IPS-NIHi7 (cell line): ENCODE data around the gene UXS1.
"Not testable (repeated sequence)": the region's sequence is repeated elsewhere in the genome, so short reads cannot be mapped to it uniquely, and the experiment has no call there.

Experiments used
- DNase-seq: peaks from one replicate; pipeline ENCODE4 v3.0.0; 2012; ENCODE audit warnings: mixed read lengths; ENCODE audit errors: extremely low spot score

UXS1 gene

GRCh38 chr2:106193977-106194778 is at the start of gene UXS1:
TSS of gene UXS1 (minus strand) at chr2:106194301. CDS start at chr2:106194241, 60 bp downstream.
- peak; percentile 97 for DNase-seq

- DNase-seq = not testable (repeated sequence)
Observed at GRCh38 chr2:106239491-106239890, 45.4 kb upstream of the UXS1 start.

GRCh38 chr2:106235392-106235791 is 41.3 kb upstream of the UXS1 start:
- not testable (repeated sequence) for DNase-seq

GRCh38 chr2:106233350-106233706 is 39.2 kb upstream of the UXS1 start:
- no peak for DNase-seq

GRCh38 chr2:106232638-106233349 is 38.7 kb upstream of the UXS1 start:
- no peak for DNase-seq

GRCh38 chr2:106223347-106223746 is 29.2 kb upstream of the UXS1 start:
- DNase-seq = peak; percentile 18

GRCh38 chr2:106222057-106222456 is 28.0 kb upstream of the UXS1 start:
- not testable (repeated sequence) for DNase-seq

- no peak for DNase-seq
Observed at GRCh38 chr2:106219813-106220212, 25.7 kb upstream of the UXS1 start.

GRCh38 chr2:106219157-106219556 is 25.1 kb upstream of the UXS1 start:
- DNase-seq = not testable (repeated sequence)

- DNase-seq = no peak
Observed at GRCh38 chr2:106208874-106209273, 14.8 kb upstream of the UXS1 start.

GRCh38 chr2:106208399-106208798 is 14.3 kb upstream of the UXS1 start:
- DNase-seq = no peak

- no peak for DNase-seq
Observed at GRCh38 chr2:106207246-106207645, 13.1 kb upstream of the UXS1 start.

- no peak for DNase-seq
Observed at GRCh38 chr2:106205488-106205887, 11.4 kb upstream of the UXS1 start.

- not testable (repeated sequence) for DNase-seq
Observed at GRCh38 chr2:106204551-106204950, 10.4 kb upstream of the UXS1 start.

GRCh38 chr2:106201661-106202060 is 7.6 kb upstream of the UXS1 start:
- no peak for DNase-seq

GRCh38 chr2:106197878-106198277 is 3.8 kb upstream of the UXS1 start:
- no peak for DNase-seq

GRCh38 chr2:106195981-106196380 is 1.9 kb upstream of the UXS1 start:
- DNase-seq = no peak

- no peak for DNase-seq
Observed at GRCh38 chr2:106195456-106195855, 1.4 kb upstream of the UXS1 start.

- no peak for DNase-seq
Observed at GRCh38 chr2:106193690-106193976, 468 bp downstream of the UXS1 start.

- DNase-seq = peak; percentile 36
Observed at GRCh38 chr2:106192752-106193689, 1.1 kb downstream of the UXS1 start.

GRCh38 chr2:106191511-106192016 is 2.5 kb downstream of the UXS1 start:
- DNase-seq = no peak
